Hepatocyte (in vitro differentiated cells): ENCODE measurements around the gene CORO1C. TPM values are rescaled to one million over a fixed set of nuclear protein-coding genes. Genes with fewer than 3 reads are reported as not detected.
"Not testable (repeated sequence)": the region's sequence is repeated elsewhere in the genome, so short reads cannot be mapped to it uniquely, and the experiment has no call there.

Experiments used
- DNase-seq: peaks from one replicate; pipeline ENCODE4 v3.0.0-alpha.2; 2016; ENCODE audit warnings: low spot score
- H2AFZ ChIP-seq: fragments of 200-600 bp; sonication (generic); 2 replicates; pipeline ENCODE4 v1.6.0; 2016; ENCODE audit warnings: antibody characterized with exemption, mild to moderate bottlenecking
- H3K27ac ChIP-seq: fragments of 200-600 bp; sonication (generic); 2 replicates; pipeline ENCODE4 v1.5.1; 2016; ENCODE audit warnings: mild to moderate bottlenecking
- H3K27me3 ChIP-seq: fragments of 200-600 bp; sonication (generic); 2 replicates; pipeline ENCODE4 v1.6.1; 2016
- H3K36me3 ChIP-seq: fragments of 200-600 bp; sonication (generic); replicated peaks from 2 replicates; pipeline ENCODE4 v1.5.1; 2016; ENCODE audit warnings: low read depth; ENCODE audit not compliant: insufficient read depth
- H3K4me1 ChIP-seq: fragments of 200-600 bp; sonication (generic); 2 replicates; pipeline ENCODE4 v1.5.1; 2016; ENCODE audit warnings: mild to moderate bottlenecking, moderate library complexity; ENCODE audit not compliant: insufficient read depth
- H3K4me2 ChIP-seq: fragments of 200-600 bp; sonication (generic); 2 replicates; pipeline ENCODE4 v1.6.0; 2016
- H3K4me3 ChIP-seq: fragments of 200-600 bp; sonication (generic); 2 replicates; pipeline ENCODE4 v1.5.1; 2016; ENCODE audit warnings: mild to moderate bottlenecking
- H3K79me2 ChIP-seq: fragments of 200-600 bp; sonication (generic); 2 replicates; pipeline ENCODE4 v1.6.0; 2017; ENCODE audit warnings: mild to moderate bottlenecking
- H3K9me2 ChIP-seq: fragments of 200-600 bp; sonication (generic); replicated peaks from 2 replicates; pipeline ENCODE4 v1.6.0; 2017; ENCODE audit warnings: mild to moderate bottlenecking; ENCODE audit not compliant: insufficient read depth
- H3K9me3 ChIP-seq: fragments of 200-600 bp; sonication (generic); 2 replicates; pipeline ENCODE4 v1.5.1; 2016; ENCODE audit warnings: low read depth, mild to moderate bottlenecking
- H4K20me1 ChIP-seq: fragments of 200-600 bp; sonication (generic); 2 replicates; pipeline ENCODE4 v1.6.0; 2016; ENCODE audit warnings: mild to moderate bottlenecking; ENCODE audit not compliant: insufficient read depth, poor library complexity, severe bottlenecking
- EZH2 ChIP-seq: fragments of 200-600 bp; sonication (generic); IDR thresholded peaks from 2 replicates; pipeline ENCODE4 v1.6.1; 2016; ENCODE audit warnings: antibody characterized with exemption, mild to moderate bottlenecking, borderline replicate concordance
- EZH2phosphoT487 ChIP-seq: fragments of 200-600 bp; sonication (generic); IDR thresholded peaks from one replicate; pipeline ENCODE4 v1.6.1; 2018; ENCODE audit warnings: antibody characterized with exemption, mild to moderate bottlenecking, low read depth, moderate library complexity; ENCODE audit not compliant: unreplicated experiment, severe bottlenecking
- WGBS: methylation state at CpG from one replicate; pipeline ENCODE4 v1.1.6; 2016; ENCODE audit warnings: low lambda C conversion rate; ENCODE audit errors: missing lambda C conversion rate; 5-methylcytosine and 5-hydroxymethylcytosine counted together
- polyA plus RNA-seq: library from polyadenylated mRNA; unstranded; fragments of >200 nt; fragmentation: Nextera tagmentation; extraction: Ambion mirVana; gene quantifications from 2 replicates; pipeline ENCODE4 v1.2.1, GENCODE V29; 2016
- total RNA-seq: library from RNA; depleted of rRNA; stranded (reverse); fragments of >200 nt; gene quantifications from 2 replicates; pipeline ENCODE4 v1.2.3, GENCODE V29; 2014
- TF ChIP-seq, protein P1 (sequence below): fragments of 200-600 bp; sonication (generic); IDR thresholded peaks from 2 replicates; pipeline ENCODE4 v1.5.1; 2016; ENCODE audit warnings: antibody characterized with exemption, mild to moderate bottlenecking; ENCODE audit not compliant: poor library complexity

Gene CORO1C
- total and polyA plus RNA-seq, 2 experiments from 2014 or later, result 110 to 137 TPM

DNA sequence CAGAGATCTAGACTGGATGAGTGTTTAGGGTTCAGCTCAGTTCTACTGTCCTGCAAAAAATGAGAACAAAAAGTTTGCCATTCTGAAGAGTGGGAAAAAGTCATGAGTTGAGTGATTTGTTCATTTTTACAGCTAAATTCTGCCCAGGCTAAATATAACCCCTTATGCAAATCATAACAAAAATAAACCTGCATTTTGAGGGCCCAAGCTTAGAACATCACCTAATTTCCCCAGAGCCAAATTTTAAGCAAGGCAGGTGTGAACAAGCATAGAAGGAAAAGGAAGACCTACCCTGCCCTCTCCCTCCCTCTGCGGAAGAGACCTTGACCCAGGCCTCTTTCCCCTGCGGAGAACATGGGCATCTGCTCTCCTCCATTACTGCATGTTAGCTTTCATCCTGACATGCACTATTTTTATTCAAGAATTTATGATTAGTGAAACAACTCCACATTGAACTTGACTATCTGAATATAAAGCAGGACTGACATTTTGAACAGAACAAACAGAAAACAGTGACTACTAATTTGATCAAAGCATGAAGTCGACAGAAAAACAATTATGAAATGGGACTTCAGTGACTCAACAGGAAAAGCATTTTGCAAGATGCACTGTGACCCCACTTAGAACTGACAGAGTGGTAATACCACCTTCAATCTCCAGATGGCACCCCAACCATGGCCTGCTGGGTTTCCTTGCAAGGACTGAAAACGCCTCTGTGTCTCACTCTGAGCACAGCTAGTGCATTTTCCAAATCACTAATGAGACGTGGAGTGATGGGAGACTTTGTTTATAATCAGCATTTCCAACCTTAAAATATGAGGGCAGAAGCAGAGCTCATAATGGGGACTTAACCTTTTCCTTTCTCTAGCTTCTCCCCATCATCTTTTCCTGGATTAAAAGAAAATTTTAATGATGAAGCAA, 66.7 kb downstream of the CORO1C start:
- Histone ChIP-seq H3K36me3 (no peaks in the 10 kb centered on the region), H3K27me3 (no peaks in the 10 kb centered on the region), H3K9me2 (no peaks in the 10 kb centered on the region), H3K9me3 (no peaks in the 10 kb centered on the region), H3K4me2 (peak overlapping the region; percentile 23), H3K79me2 (peaks cover 78% of the 10 kb centered on the region), H3K27ac (peak overlapping the region; percentile 71), H3K4me1 (peaks cover 11% of the 10 kb centered on the region), H2AFZ (no peak overlapping the region), H4K20me1 (peaks cover 5% of the 10 kb centered on the region), H3K4me3 (no peak overlapping the region)
- TF ChIP-seq EZH2phosphoT487 (no peak), EZH2 (no peak)
- TF ChIP-seq, protein P1, sequence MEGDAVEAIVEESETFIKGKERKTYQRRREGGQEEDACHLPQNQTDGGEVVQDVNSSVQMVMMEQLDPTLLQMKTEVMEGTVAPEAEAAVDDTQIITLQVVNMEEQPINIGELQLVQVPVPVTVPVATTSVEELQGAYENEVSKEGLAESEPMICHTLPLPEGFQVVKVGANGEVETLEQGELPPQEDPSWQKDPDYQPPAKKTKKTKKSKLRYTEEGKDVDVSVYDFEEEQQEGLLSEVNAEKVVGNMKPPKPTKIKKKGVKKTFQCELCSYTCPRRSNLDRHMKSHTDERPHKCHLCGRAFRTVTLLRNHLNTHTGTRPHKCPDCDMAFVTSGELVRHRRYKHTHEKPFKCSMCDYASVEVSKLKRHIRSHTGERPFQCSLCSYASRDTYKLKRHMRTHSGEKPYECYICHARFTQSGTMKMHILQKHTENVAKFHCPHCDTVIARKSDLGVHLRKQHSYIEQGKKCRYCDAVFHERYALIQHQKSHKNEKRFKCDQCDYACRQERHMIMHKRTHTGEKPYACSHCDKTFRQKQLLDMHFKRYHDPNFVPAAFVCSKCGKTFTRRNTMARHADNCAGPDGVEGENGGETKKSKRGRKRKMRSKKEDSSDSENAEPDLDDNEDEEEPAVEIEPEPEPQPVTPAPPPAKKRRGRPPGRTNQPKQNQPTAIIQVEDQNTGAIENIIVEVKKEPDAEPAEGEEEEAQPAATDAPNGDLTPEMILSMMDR, result peak; percentile 95
- DNase-seq, result peak; percentile 91
- 18% methylated on average over 5 of the region's 5 CpGs for WGBS

DNA sequence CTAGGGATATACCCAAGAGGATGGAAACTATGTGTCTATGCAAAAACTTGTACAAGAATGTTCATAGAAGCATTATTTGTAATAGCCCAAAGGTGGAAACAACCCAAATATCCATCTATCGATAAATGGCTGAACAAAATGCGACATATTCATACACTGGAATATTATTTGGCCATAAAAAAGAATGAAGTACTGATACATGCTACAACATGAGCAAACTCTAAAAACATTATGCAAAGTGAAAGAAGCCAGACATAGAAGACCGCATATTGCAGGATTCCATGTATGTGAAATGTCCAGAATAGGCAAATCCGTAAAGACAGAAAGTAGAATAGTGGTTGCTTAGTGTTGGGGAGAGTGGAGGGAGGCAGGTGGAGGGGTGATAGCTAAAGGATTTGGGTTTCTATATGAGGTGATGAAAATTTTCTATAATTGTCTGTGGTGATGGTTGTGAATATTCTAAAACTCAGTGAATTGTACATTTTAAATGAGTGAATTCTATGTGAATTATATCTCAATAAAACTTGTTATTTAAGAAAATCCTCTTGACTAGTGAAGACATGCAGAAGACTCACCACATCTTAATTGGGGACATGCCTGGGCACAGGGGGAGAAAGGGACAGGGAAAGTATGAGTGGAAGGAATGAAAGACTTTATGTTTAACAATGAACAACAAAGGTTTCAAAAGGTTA, 67.8 kb downstream of the CORO1C start:
- TF ChIP-seq EZH2phosphoT487, result no peak
- TF ChIP-seq, protein P1, result no peak
- TF ChIP-seq EZH2, result no peak
- Histone ChIP-seq H3K27ac (peak overlapping the region; percentile 71), H3K4me2 (no peak overlapping the region), H3K36me3 (no peaks in the 10 kb centered on the region), H3K4me1 (peaks cover 11% of the 10 kb centered on the region), H3K9me3 (no peaks in the 10 kb centered on the region), H3K4me3 (no peak overlapping the region), H3K9me2 (no peaks in the 10 kb centered on the region), H3K27me3 (no peaks in the 10 kb centered on the region), H4K20me1 (peaks cover 5% of the 10 kb centered on the region), H2AFZ (no peak overlapping the region), H3K79me2 (peaks cover 76% of the 10 kb centered on the region)
- 97% methylated on average over 4 of the region's 4 CpGs for WGBS
- no peak for DNase-seq

DNA sequence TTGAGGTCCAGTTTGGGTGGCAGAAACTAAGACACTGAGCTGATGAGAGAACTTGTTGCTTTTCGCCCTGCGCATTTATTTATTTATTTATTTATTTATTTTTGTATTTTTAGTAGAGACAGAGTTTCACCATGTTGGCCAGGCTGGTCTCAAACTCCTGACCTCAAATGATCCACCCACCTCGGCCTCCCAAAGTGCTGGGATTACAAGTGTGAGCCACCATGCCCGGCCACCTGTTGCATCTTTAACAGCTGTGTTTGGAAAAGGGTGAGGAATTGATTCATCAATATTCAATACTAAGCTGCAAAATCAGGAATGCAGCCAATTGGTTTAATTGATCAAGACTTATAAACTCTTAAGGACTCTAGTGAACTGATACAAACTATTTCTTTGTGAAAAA, 73.2 kb downstream of the CORO1C start:
- peaks cover 34% of the 10 kb centered on the region for H3K79me2 ChIP-seq
- H3K4me2 ChIP-seq, H3K9me2 ChIP-seq, H3K9me3 ChIP-seq, H3K36me3 ChIP-seq, H4K20me1 ChIP-seq, H2AFZ ChIP-seq, H3K4me3 ChIP-seq, DNase-seq, H3K27me3 ChIP-seq, H3K27ac ChIP-seq, H3K4me1 ChIP-seq: not testable (repeated sequence)
- WGBS, result 100% methylated on average over 4 of the region's 4 CpGs

DNA sequence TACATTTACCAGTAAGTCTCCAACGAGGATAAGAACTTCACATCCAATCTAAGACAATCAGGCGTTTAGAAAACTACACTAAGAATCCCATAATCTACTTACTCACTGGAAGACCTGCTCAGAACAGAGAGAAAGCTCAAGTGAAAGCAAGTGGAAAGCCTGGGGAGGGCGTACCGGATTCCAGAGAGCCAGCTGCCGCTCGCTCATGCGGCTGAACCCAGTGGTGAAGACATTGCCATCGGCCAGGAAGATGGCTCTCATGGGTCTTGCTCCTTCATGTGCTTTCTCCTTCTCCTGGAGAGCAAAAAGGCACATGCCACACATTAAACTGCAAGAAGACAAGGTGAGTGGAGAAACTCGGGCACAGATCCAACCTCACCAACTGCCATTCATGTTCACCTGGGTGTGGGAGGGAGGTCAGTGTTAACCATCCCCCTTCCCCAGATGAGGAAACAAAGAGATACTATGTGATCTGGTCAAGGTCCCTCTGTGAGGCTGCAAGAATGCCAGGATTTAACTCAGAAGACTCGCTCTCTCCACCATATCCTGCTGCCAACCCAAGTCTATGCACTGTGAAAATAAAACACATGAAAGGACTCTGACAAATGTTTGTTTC, 74.1 kb downstream of the CORO1C start:
- H3K27ac ChIP-seq, result no peak overlapping the region
- no peak overlapping the region for H3K4me3 ChIP-seq
- H3K4me2 ChIP-seq, result no peak overlapping the region
- TF ChIP-seq EZH2 (no peak), EZH2phosphoT487 (no peak)
- TF ChIP-seq, protein P1, result no peak
- H3K4me1 ChIP-seq, result no peaks in the 10 kb centered on the region
- H3K27me3 ChIP-seq, result no peaks in the 10 kb centered on the region
- H3K9me2 ChIP-seq, result no peaks in the 10 kb centered on the region
- H3K79me2 ChIP-seq, result peaks cover 25% of the 10 kb centered on the region
- no peaks in the 10 kb centered on the region for H3K9me3 ChIP-seq
- H2AFZ ChIP-seq, result no peak overlapping the region
- no peaks in the 10 kb centered on the region for H3K36me3 ChIP-seq
- DNase-seq, result no peak
- WGBS, result 96% methylated on average over 10 of the region's 10 CpGs
- H4K20me1 ChIP-seq, result peaks cover 5% of the 10 kb centered on the region

DNA sequence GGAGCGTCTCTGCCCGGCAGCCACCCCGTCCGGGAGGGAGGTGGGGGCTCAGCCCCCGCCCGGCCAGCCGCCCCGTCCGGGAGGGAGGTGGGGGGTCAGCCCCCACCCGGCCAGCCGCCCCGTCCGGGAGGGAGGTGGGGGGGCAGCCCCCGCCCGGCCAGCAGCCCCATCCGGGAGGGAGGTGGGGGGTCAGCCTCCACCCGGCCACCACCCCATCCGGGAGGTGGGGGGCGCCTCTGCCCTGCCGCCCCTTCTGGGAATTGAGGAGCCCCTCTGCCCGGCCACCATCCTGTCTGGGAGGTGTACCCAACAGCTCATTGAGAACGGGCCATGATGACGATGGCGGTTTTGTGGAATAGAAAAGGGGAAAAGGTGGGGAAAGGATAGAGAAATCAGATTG, 75.1 kb downstream of the CORO1C start:
- not testable (repeated sequence) for H2AFZ ChIP-seq, H3K36me3 ChIP-seq, H3K4me2 ChIP-seq, H3K9me2 ChIP-seq, H3K27ac ChIP-seq, H3K4me3 ChIP-seq, DNase-seq, H3K4me1 ChIP-seq, H3K9me3 ChIP-seq, H4K20me1 ChIP-seq, H3K27me3 ChIP-seq
- WGBS, result 100% methylated on average over 5 of the region's 24 CpGs
- peaks cover 17% of the 10 kb centered on the region for H3K79me2 ChIP-seq
